T47D (cell line): ENCODE results near the gene MYO15B.
A peak's percentile ranks its signal among the peaks of the same experiment; 100 is the strongest.

Source experiments
- DNase-seq, 2 experiments: peaks; one replicate each; pipeline versions ENCODE4 v3.0.0 to v3.0.0-alpha.2; 2011 to 2012; ENCODE audit warnings: low read depth in 1 of 2, low spot score in 1 of 2
- JUND ChIP-seq: IDR thresholded peaks from 2 replicates; pipeline ENCODE4 v1.6.1; 2012; ENCODE audit warnings: low read depth
- in situ Hi-C: cut with HindIII; loops from 2 replicates; pipeline ENCODE4 v1.10.0; 2016; ENCODE audit warnings: low sequenced_read_pairs, low pct_unique_long_range_greater_than_20kb

MYO15B gene

DNA sequence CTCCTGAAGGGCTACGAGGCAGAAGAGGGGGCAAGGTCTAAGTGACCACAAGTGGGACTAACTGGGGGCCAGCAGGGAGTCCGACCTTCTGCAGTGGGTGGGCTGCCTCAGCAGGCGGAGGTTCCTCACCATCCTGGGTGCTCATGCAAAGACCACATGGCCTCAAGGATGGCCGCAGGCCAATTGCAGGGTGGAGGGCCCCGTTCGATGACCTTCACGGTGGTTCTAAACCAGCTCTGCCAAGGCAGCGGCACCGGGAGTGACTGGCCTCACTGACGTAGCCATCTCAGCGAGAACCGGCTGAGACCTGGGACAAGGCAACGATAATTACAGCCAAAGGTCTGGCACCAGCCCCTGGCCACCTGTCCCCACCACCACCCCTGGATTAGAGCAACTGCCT, 51.3 kb downstream of the MYO15B start:
- in situ Hi-C loops = no loop called here
- TF ChIP-seq JUND = no peak
- DNase-seq = no peak

DNA sequence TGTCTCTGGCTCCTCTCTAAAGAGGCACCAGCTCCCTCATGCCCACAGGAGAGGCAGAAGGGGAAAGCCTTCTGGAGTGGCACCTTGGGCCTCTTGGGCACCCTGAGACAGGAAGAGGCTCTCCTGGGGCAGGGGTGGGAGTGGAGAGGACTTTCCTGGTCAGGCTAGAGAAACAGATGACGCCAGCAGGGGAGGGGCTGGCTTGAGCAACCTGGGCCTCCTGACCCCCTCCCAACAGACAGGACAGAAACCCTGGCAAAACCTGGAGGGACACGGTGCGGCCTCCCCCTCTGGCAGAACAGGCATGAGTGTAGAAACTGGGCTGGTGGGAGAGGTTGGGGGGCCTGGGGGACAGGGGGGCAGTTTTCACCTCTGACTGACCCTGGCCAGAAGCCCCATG, 51.7 kb downstream of the MYO15B start:
- no peak for DNase-seq
- no peak for TF ChIP-seq JUND
- in situ Hi-C loops = no loop called here

DNA sequence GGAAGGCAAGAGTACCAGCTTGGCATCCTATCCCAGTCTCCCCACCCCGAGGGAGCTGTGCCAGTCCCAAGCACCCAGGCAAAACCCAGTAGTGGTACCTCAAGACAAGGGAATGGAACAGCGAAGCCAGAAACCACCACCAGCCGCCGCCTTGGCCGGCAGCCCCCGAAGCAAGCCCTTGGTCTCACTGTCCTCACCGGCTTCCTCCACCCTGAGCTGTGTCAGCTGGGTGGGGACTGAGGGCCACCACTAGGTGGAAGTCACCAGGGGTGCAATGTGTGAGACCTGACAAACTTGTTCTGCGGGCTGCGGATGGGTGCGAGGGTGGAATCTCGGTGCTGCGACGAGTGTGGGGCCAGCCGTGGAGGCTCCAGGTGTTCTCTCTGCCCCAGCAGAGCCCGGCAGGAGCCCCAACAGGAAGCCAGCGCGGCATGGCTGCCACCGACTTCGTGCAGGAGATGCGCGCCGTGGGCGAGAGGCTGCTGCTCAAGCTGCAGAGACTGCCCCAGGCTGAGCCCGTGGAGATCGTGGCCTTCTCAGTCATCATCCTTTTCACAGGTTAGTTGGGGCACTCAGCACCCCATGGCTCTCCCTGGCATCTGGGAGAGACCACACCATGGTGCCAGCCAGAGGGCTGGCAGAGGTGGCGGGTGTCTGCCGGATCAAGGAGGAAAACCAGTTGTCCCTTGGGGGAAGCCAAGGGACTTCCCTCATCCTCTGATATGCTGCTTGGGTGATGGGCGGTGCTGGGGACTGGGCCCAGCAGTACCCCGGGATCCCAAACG, 52.4 kb downstream of the MYO15B start:
- DNase-seq = peak; percentile 72 to 91
- TF ChIP-seq JUND = no peak
- in situ Hi-C loops = no loop called here

DNA sequence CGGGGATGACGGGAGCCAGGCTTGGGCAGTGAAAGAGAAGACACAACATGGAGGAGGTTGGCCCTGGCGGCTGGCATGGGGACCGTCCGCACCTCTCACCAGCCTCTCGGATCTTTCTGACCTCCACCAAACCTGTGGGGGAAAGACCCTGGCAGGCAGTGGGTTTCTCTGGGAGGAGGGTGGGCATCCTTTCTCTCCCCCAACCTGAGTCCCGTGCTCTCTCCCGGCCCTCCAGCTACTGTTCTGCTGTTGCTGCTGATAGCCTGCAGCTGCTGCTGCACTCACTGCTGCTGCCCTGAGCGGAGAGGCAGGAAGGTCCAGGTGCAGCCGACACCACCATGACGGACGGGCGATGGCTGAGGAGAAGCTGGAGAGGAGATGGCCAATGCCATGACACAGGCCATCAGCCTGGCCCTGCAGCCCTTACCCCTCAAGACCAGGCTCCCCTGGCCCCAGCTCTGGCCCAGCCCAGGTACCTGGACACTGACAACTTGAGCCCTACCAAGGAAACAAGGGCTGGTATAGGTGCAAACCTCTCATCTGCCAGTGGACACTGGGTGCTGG, 53.0 kb downstream of the MYO15B start:
- no peak for DNase-seq
- TF ChIP-seq JUND = no peak
- in situ Hi-C loops = no loop called here

DNA sequence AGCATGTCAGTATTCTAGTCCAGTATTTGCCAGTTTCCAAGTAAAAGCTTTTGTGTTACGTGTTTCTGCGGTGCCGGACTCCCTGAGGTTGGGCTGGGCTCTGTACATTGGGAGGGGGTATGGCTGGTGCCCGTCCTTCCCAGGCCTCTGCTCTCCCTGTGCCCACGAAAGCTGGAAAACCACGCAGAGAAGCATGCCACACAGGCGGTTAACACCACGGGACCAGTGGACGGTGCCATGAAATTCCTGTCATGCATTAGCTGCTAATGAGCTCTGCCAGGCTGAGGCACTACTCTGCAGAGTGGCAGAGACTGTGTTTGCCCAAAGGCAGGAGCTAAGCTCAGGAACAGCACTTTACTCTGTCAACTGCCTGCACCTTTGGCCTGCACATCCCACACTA, 53.7 kb downstream of the MYO15B start:
- TF ChIP-seq JUND = no peak
- in situ Hi-C loops = no loop called here
- DNase-seq = peak; percentile 11 to 48

DNA sequence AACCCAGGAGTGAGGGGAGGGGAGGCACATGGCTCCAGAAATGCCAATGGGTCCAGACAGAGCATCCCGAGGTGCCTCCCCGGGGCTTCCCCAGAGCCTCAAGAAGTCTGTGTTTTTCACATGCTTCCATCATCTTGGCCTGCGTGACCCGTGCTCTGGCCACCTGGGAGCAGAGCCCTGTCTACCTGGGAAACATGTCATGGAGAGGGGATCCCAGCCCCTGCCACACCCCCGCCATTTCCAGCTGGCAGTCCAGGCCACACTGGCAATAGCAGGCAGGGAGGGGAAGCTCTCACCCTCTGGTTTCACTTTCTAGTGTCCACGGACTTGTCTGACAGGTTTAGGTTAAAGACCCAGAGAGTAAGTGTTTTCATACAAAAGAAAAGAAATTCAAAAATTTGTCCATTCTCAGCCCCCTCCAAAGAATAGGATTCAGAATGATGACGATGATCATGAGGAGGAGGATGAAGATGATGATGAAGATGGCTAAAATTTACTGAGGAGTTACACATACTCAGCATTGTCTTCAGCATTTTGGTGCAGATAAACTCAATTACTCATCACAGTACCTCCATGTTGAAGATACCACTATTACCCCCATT, 54.7 kb downstream of the MYO15B start:
- TF ChIP-seq JUND = no peak
- in situ Hi-C loops = no loop called here
- peak in 1 of 2 experiments; percentile 86 for DNase-seq

DNA sequence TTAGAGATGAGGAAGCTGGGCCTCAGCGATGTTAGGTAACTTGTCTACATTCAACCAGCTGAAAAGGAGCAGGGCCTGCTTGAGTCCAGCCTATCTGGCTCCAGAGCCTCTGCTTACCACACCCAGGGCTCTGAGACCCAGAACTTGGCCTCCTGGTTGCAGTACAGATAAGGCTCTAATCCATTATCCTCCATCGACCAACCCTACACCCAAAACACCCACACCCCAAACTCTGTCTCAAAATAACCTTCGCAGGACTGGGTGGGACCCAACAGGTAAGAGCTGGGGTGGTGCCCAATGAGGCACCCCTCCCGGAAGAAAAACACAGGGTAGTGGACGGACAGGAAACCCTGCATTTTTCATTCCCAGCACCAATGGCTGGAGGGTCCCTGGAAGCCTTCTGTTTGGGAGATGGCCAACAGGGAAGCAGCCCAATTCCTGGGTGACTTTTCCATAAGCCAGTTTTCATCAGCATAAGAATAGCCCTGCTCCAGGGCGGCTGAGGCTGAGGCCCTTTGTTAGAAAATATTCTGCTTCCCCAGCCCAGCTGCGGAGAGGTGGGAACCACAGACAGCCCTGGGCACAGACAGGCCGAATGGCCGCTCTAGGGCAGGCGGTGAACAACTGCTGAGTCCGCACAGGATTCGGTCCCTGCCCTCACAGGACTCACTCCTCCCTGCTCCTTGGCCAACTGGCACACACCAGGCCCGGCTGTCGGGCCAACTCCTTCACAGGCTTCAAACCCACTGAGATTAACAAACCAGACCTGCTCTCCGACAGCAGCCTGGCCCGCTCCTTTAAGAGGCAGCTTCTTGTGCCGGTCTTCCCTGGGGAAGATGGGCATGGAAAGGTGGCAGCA, 55.4 kb downstream of the MYO15B start:
- peak; percentile 7 to 81 for DNase-seq
- in situ Hi-C loops = no loop called here
- no peak for TF ChIP-seq JUND

DNA sequence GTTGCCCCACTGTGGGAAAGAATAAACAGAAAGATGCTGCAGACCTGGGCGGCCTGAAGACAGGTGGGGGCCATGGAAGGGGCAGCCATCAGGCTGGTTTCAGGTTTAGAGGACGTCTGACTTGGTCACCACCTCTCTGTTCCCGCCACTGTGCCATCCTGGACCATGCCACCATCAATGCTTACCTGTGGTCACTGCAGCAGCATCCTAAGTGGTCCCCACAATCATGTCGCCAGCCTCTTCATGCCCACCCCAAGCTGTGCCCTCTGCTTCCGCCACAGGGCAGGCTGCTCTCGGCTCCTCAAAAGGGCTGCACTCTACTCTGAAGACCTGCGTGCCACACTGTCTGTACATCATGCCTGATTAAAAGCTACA, 56.0 kb downstream of the MYO15B start:
- in situ Hi-C loops = no loop called here
- no peak for TF ChIP-seq JUND
- DNase-seq = no peak

DNA sequence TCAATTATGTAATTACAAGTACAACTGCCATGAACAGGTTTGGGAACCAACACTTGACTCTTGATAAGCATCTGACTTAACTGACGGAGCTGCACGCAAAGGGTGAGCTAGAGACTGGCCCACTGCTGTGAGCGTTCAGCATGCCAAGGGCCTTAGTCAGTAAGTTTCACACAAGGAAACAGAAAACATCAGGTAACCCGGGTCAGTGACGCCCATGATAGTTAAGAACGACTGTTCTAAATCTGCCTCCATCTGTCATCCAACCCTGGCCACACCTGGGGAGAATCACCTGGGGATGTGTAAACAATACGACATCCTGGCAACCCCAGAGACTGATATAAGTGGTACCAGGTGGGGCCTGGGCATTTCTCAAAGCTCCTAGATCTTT, 57.9 kb downstream of the MYO15B start:
- in situ Hi-C loops = no loop called here
- peak; percentile 79 to 88 for DNase-seq

DNA sequence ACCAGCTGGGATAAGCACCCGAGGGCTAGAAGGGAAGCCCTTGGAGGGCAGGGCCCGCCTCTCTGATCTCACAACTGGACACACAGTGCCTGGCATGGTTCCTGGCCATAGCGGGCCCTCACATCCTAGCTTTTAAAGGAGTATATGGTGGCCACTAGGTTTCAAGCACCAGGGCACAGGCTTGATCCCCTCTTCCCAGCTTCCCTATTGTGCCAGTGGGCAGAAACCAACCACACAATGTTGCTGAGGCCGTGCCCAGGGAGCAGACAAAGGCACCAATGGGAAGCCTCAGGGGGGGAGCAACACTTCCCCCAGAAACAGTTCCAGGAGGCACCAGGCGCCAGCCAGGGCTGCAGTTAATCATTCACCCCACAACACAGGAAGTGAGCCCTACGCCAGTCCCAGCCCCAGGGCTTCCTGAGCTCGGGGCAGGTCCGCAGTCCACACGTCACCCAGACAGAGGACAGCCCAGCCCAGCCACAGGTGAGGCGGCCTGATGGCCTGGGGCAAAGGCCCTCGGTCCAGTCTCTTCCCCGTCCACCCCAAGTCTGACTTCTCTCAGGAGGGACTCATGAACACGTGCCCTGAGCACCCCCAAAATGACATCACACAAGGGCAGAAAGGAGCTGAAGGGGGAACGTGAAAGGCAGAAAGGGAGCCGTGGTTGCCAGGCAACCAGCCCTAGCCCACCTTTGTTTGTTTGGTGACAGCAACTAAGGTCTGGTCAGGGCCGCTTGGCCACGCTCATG, 58.5 kb downstream of the MYO15B start:
- in situ Hi-C loops = no loop called here
- DNase-seq = no peak
- TF ChIP-seq JUND = no peak

More for the DNA sequence above, 57.9 kb downstream of the MYO15B start:
- TF ChIP-seq JUND = peak; percentile 74

DNA sequence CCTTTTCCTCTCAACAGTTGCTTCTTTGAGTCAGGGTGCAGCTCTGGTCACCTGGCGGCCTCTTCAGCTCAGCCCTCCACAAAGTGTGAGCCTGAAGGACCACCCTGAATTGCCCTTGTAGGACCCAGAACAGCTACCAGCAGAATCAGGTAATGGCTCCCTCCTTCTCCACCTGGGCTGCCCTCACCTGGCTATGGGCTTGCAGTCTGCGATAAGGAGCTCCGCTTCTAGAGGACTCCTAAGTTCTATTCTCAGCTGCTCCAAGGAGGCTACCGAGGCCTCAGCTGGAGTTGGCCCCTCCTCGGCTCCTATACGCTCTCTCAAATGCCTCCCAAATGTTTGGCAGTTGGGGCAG, 59.0 kb downstream of the MYO15B start:
- TF ChIP-seq JUND = no peak
- in situ Hi-C loops = no loop called here
- no peak for DNase-seq

DNA sequence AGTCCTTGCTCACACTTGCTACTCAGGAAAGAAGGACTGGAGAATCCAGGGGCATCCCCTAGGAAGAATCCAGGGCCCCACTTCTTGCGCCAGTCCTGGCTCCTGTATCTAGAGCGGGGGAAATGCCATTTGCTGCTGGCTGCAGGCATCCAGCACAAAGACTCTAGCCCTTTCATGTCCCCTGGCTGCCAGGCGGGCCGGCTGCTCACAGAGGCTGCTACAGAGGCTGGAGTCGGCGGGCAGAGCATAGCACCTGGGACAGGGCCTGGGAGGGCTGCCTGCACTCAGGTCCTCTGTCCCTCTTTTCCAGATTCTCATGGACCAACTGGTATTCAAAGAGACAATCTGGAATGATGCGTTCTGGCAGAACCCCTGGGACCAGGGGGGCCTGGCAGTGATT, 59.5 kb downstream of the MYO15B start:
- in situ Hi-C loops = no loop called here

More for the DNA sequence above, 59.5 kb downstream of the MYO15B start:
- no peak for TF ChIP-seq JUND
- DNase-seq = no peak
